A549 (cell line): ENCODE measurements around the gene SLC22A23. TPM values are rescaled to one million over a fixed set of nuclear protein-coding genes. Genes with fewer than 3 reads are reported as not detected.

Experiments
- ATAC-seq, 2 experiments: fragments of 200-7000 bp in 1 of 2; fragments of >200 bp in 1 of 2; cut with Nextera tagmentation in 1 of 2; cut with Tn5 transposase in 1 of 2; 3 replicates each; pipeline versions ENCODE4 v1.8.0 to v1.9.1; 2018 to 2020; ENCODE audit warnings: mild to moderate bottlenecking in 1 of 2, moderate library complexity in 1 of 2
- CTCF ChIA-PET: fragments of 300-600 bp; sonication (Branson Sonifier 250); formaldehyde crosslinking; extraction: SDS; loops from one replicate; lab custom pipeline; 2021; ENCODE audit warnings: antibody characterized with exemption, inconsistent platforms; lab: Yijun Ruan, JAX
- POLR2A ChIA-PET: fragments of 350-600 bp; formaldehyde crosslinking; extraction: SDS; loops from one replicate; lab custom pipeline; 2021; ENCODE audit warnings: antibody characterized with exemption, inconsistent platforms; lab: Yijun Ruan, JAX
- DNase-seq, 2 experiments: peaks; one replicate each; pipeline versions ENCODE4 v3.0.0 to v3.0.0-alpha.2; 2011 to 2016; ENCODE audit warnings: low read depth in 1 of 2, low spot score in 1 of 2
- FAIRE-seq: peaks from 2 replicates; lab custom pipeline; 2011; peaks lifted over from hg19 to GRCh38; lab: Jason Lieb, UNC
- H3K27ac ChIP-seq, 2 experiments: fragments of >200 bp; sonication (Bioruptor Twin); formaldehyde crosslinking; 3 replicates each; pipeline ENCODE4 v1.5.1; 2016 to 2017
- H3K4me1 ChIP-seq: fragments of >200 bp; sonication (Bioruptor Twin); formaldehyde crosslinking; 3 replicates; pipeline ENCODE4 v1.6.1; 2016
- H3K4me2 ChIP-seq: fragments of >200 bp; sonication (Bioruptor Twin); formaldehyde crosslinking; 3 replicates; pipeline ENCODE4 v1.6.1; 2016
- H3K4me3 ChIP-seq: fragments of >200 bp; sonication (Bioruptor Twin); formaldehyde crosslinking; 3 replicates; pipeline ENCODE4 v1.5.1; 2016
- H3K9me3 ChIP-seq: fragments of >200 bp; sonication (Bioruptor Twin); formaldehyde crosslinking; 3 replicates; pipeline ENCODE4 v1.6.1; 2016
- ATOH8 ChIP-seq: fragments of 250-450 bp; sonication (Bioruptor Pico); IDR thresholded peaks from 2 replicates; pipeline ENCODE4 v1.5.0; 2020; ENCODE audit warnings: low read depth, mild to moderate bottlenecking, moderate library complexity
- BHLHE40 ChIP-seq: IDR thresholded peaks from 2 replicates; pipeline ENCODE4 v1.6.1; 2012; ENCODE audit warnings: low read depth, low read length, inconsistent platforms
- CBX8 ChIP-seq: fragments of 200-600 bp; sonication (generic); IDR thresholded peaks from 2 replicates; pipeline ENCODE4 v1.6.1; 2016
- CTCF ChIP-seq: fragments of >200 bp; sonication (Bioruptor Twin); formaldehyde crosslinking; IDR thresholded peaks from 3 replicates; pipeline ENCODE4 v1.5.1; 2016
- GATA3 ChIP-seq: IDR thresholded peaks from 2 replicates; pipeline ENCODE4 v1.6.1; 2012; ENCODE audit warnings: borderline replicate concordance
- HDAC2 ChIP-seq: fragments of 200-600 bp; sonication (generic); IDR thresholded peaks from 2 replicates; pipeline ENCODE4 v1.6.1; 2016
- JUN ChIP-seq, 2 experiments: fragments of >200 bp; sonication (Bioruptor Twin); formaldehyde crosslinking; IDR thresholded peaks; 2 replicates in 1 of 2; 3 replicates in 1 of 2; pipeline ENCODE4 v1.6.1; 2016 to 2017
- MAFK ChIP-seq: fragments of 450-650 bp; IDR thresholded peaks from 2 replicates; pipeline ENCODE4 v1.6.1; 2014; ENCODE audit not compliant: partially characterized antibody
- NPAS2 ChIP-seq: fragments of 250-450 bp; sonication (Bioruptor Pico); IDR thresholded peaks from 2 replicates; pipeline ENCODE4 v1.8.0; 2022; ENCODE audit warnings: mild to moderate bottlenecking, moderate library complexity, borderline replicate concordance
- PHF8 ChIP-seq: fragments of 200-600 bp; sonication (generic); IDR thresholded peaks from 2 replicates; pipeline ENCODE4 v1.6.1; 2016; ENCODE audit warnings: low read depth, mild to moderate bottlenecking, antibody characterized with exemption, moderate library complexity, borderline replicate concordance
- RARB ChIP-seq: fragments of 250-450 bp; sonication (Bioruptor Pico); IDR thresholded peaks from 2 replicates; pipeline ENCODE4 v1.8.0; 2021; ENCODE audit warnings: mild to moderate bottlenecking, moderate library complexity
- REST ChIP-seq: fragments of 200-600 bp; sonication (generic); IDR thresholded peaks from 2 replicates; pipeline ENCODE4 v1.6.1; 2016; ENCODE audit warnings: antibody characterized with exemption, mild to moderate bottlenecking, moderate library complexity
- TFCP2L1 ChIP-seq: fragments of 250-450 bp; sonication (Bioruptor Pico); IDR thresholded peaks from 2 replicates; pipeline ENCODE4 v1.5.0; 2021; ENCODE audit warnings: mild to moderate bottlenecking
- ZC3H11A ChIP-seq: fragments of 450-650 bp; IDR thresholded peaks from 2 replicates; pipeline ENCODE4 v1.6.1; 2014; ENCODE audit warnings: antibody characterized with exemption, mild to moderate bottlenecking
- WGBS: methylation state at CpG from one replicate; pipeline ENCODE4 v1.1.6; 2017; ENCODE audit errors: missing lambda C conversion rate; 5-methylcytosine and 5-hydroxymethylcytosine counted together
- polyA plus RNA-seq, 4 experiments: library from polyadenylated mRNA; depleted of rRNA in 3 of 4; stranded (reverse); fragments of >200 nt; fragmentation: RNase III in 1 of 4; extraction: RNeasy Plus Mini Kit Qiagen cat#74134 plus additional on column Dnase treatment in 1 of 4; gene quantifications; 2 replicates in 3 of 4; 3 replicates in 1 of 4; pipeline ENCODE4 v1.2.3, GENCODE V29; 2011 to 2017

SLC22A23 gene
- polyA plus RNA-seq, 2 of the 4 experiments (the other 2 are of a cell fraction): 4.4 to 6.2 TPM

GRCh38 chr6:3417473-3417872 is 39.4 kb downstream of the SLC22A23 start (continued):
- no peak for TF ChIP-seq ATOH8 (CRISPR knock-in tag)
- TF ChIP-seq HDAC2: no peak

GRCh38 chr6:3415490-3415889 is 41.4 kb downstream of the SLC22A23 start:
- peaks cover 31% of the 10 kb centered on the region for H3K4me1 ChIP-seq
- WGBS: 91% methylated on average over 8 of the region's 8 CpGs
- TF ChIP-seq CTCF (no peak), ZC3H11A (no peak), BHLHE40 (no peak), JUN (IDR thresholded peaks at IDR 0.05) (no peak), GATA3 (no peak), TFCP2L1 (CRISPR knock-in tag) (no peak), CBX8 (no peak), REST (no peak), NPAS2 (CRISPR knock-in tag) (no peak), RARB (CRISPR knock-in tag) (no peak), PHF8 (no peak)
- FAIRE-seq (no peak), ATAC-seq (no peak), DNase-seq (no peak)
- POLR2A ChIA-PET: no interaction called here
- CTCF ChIA-PET: interaction anchor here (0.9 to 1.3 kb wide), 3 partner anchors 12 to 317 kb away, joined by 3 read pairs; no protein-coding TSS in a partner anchor
- H3K4me2 ChIP-seq: no peak overlapping the region
- no peak overlapping the region for H3K27ac ChIP-seq
- H3K4me3 ChIP-seq: no peak overlapping the region
- H3K9me3 ChIP-seq: no peaks in the 10 kb centered on the region

GRCh38 chr6:3415082-3415453 is 41.8 kb downstream of the SLC22A23 start:
- DNase-seq: no peak
- no peak overlapping the region for H3K27ac ChIP-seq
- no peak for ATAC-seq
- no peak overlapping the region for H3K4me2 ChIP-seq
- ChIA-PET CTCF (interaction anchor here (0.9 to 1.1 kb wide), 2 partner anchors 12 to 318 kb away, joined by 3 read pairs; no protein-coding TSS in a partner anchor), POLR2A (no interaction called here)
- H3K9me3 ChIP-seq: no peaks in the 10 kb centered on the region
- WGBS: 88% methylated on average over 5 of the region's 5 CpGs
- TF ChIP-seq MAFK: no peak
- H3K4me1 ChIP-seq: peaks cover 31% of the 10 kb centered on the region
- H3K4me3 ChIP-seq: no peak overlapping the region
- FAIRE-seq: no peak
